GM12878 (cell line): ENCODE data around the gene CFAP54. TPM values are rescaled to one million over a fixed set of nuclear protein-coding genes. Genes with fewer than 3 reads are reported as not detected.

ENCODE experiments used
- ATAC-seq: fragments of 200-7000 bp; cut with Tn5 transposase; 3 replicates; pipeline ENCODE4 v1.9.1; 2020; ENCODE audit warnings: mild to moderate bottlenecking, moderate library complexity
- BruUV-seq: library from RNA; stranded (reverse); fragments of 400-500 nt; replicated peaks from 2 replicates; lab custom pipeline; 2021; lab: Mats Ljungman, UMichigan
- CTCF ChIA-PET: fragments of 300-600 bp; sonication (Branson Sonifier 250); formaldehyde crosslinking; extraction: SDS; loops from one replicate; lab custom pipeline; 2021; ENCODE audit warnings: inconsistent platforms; lab: Yijun Ruan, JAX
- POLR2A ChIA-PET: fragments of 350-600 bp; formaldehyde crosslinking; extraction: SDS; loops from one replicate; lab custom pipeline; 2021; ENCODE audit warnings: inconsistent platforms; lab: Charles Lee
- RAD21 ChIA-PET: fragments of 300-600 bp; sonication (Branson Sonifier 250); formaldehyde crosslinking; loops from one replicate; lab custom pipeline; 2023; ENCODE audit warnings: antibody characterized with exemption; ENCODE audit not compliant: unreplicated experiment; lab: Charles Lee
- SMC1A ChIA-PET: fragments of 300-600 bp; sonication (Branson Sonifier 250); formaldehyde crosslinking; loops from one replicate; lab custom pipeline; 2023; ENCODE audit not compliant: unreplicated experiment, uncharacterized antibody; lab: Charles Lee
- DNase-seq: peaks from one replicate; pipeline ENCODE4 v3.0.0-alpha.2; 2011; ENCODE audit warnings: low read depth, low spot score
- FAIRE-seq: peaks from 3 replicates; lab custom pipeline; 2011; peaks lifted over from hg19 to GRCh38; lab: Jason Lieb, UNC
- H2AFZ ChIP-seq: 2 replicates; pipeline ENCODE4 v1.6.0; 2011; ENCODE audit warnings: low read depth, low read length, control low read depth; ENCODE audit not compliant: control insufficient read depth
- H3K27ac ChIP-seq: 2 replicates; pipeline ENCODE4 v1.5.1; 2011; ENCODE audit warnings: control low read depth; ENCODE audit not compliant: control insufficient read depth, insufficient read depth
- H3K27me3 ChIP-seq, 2 experiments: replicated peaks in 1 of 2; 2 replicates each; pipeline versions ENCODE4 v1.6.0 to v1.6.1; 2011; ENCODE audit warnings: low read length in 1 of 2; ENCODE audit not compliant: control insufficient read depth in 2 of 2, insufficient read depth in 2 of 2
- H3K36me3 ChIP-seq, 2 experiments: 2 replicates each; pipeline ENCODE4 v1.5.1; 2011; ENCODE audit warnings: low read length in 1 of 2; ENCODE audit not compliant: control insufficient read depth in 2 of 2, insufficient read depth in 2 of 2
- H3K4me1 ChIP-seq: 2 replicates; pipeline ENCODE4 v1.6.1; 2011; ENCODE audit warnings: mild to moderate bottlenecking, low read length, moderate library complexity, mixed read lengths; ENCODE audit not compliant: control insufficient read depth, insufficient read depth
- H3K4me2 ChIP-seq: 2 replicates; pipeline ENCODE4 v1.6.0; 2011; ENCODE audit warnings: control low read depth; ENCODE audit not compliant: control insufficient read depth, insufficient read depth
- H3K4me3 ChIP-seq: fragments of 200-600 bp; sonication (generic); 2 replicates; pipeline ENCODE4 v1.5.1; 2016
- H3K79me2 ChIP-seq: 2 replicates; pipeline ENCODE4 v1.6.0; 2011; ENCODE audit warnings: low read length; ENCODE audit not compliant: control insufficient read depth, insufficient read depth
- H3K9ac ChIP-seq: 2 replicates; pipeline ENCODE4 v1.8.0; 2011; ENCODE audit warnings: low read length, control low read depth, mixed read lengths; ENCODE audit not compliant: control insufficient read depth, insufficient read depth
- H3K9me3 ChIP-seq: replicated peaks from 3 replicates; pipeline ENCODE4 v1.5.1; 2011; ENCODE audit warnings: mild to moderate bottlenecking, low read length; ENCODE audit not compliant: control insufficient read depth, insufficient read depth
- H4K20me1 ChIP-seq: 2 replicates; pipeline ENCODE4 v1.6.0; 2011; ENCODE audit not compliant: control insufficient read depth, insufficient read depth
- CBX3 ChIP-seq: fragments of 200-600 bp; sonication (generic); IDR thresholded peaks from 2 replicates; pipeline ENCODE4 v1.6.1; 2016; ENCODE audit warnings: low read depth, borderline replicate concordance
- CHD2 ChIP-seq: IDR thresholded peaks from 2 replicates; pipeline ENCODE4 v1.6.1; 2011; ENCODE audit warnings: low read depth, low read length, improper control_type of control experiment, borderline replicate concordance
- EP300 ChIP-seq, 2 experiments: fragments of 150-350 bp in 1 of 2; IDR thresholded peaks; 2 replicates each; pipeline ENCODE4 v1.6.1; 2011 to 2012; ENCODE audit warnings: low read depth in 2 of 2, low read length in 2 of 2, borderline replicate concordance in 1 of 2, improper control_type of control experiment in 1 of 2, inconsistent platforms in 1 of 2; ENCODE audit not compliant: control insufficient read depth in 1 of 2
- ETV6 ChIP-seq, 2 experiments: fragments of 450-650 bp in 1 of 2; IDR thresholded peaks in 1 of 2; conservative IDR thresholded peaks in 1 of 2; 2 replicates each; pipeline ENCODE4 v1.6.1; 2014; ENCODE audit warnings: antibody characterized with exemption in 1 of 2, borderline replicate concordance in 1 of 2, low read depth in 1 of 2, mild to moderate bottlenecking in 1 of 2, moderate library complexity in 1 of 2
- JUNB ChIP-seq: IDR thresholded peaks from 2 replicates; pipeline ENCODE4 v1.6.1; 2016; ENCODE audit warnings: antibody characterized with exemption, mild to moderate bottlenecking
- MAX ChIP-seq: IDR thresholded peaks from 2 replicates; pipeline ENCODE4 v1.6.1; 2012; ENCODE audit warnings: low read depth, low read length, improper control_type of control experiment
- MYC ChIP-seq: IDR thresholded peaks from 2 replicates; pipeline ENCODE4 v1.6.1; 2011; ENCODE audit warnings: mild to moderate bottlenecking, low read length, moderate library complexity, inconsistent platforms; ENCODE audit not compliant: insufficient read depth, insufficient replicate concordance, insufficient read length, severe bottlenecking
- PAX5 ChIP-seq: IDR thresholded peaks from 2 replicates; pipeline ENCODE4 v1.6.1; 2011; ENCODE audit warnings: low read depth, low read length, borderline replicate concordance
- PML ChIP-seq: IDR thresholded peaks from 2 replicates; pipeline ENCODE4 v1.6.1; 2012; ENCODE audit warnings: low read length, inconsistent platforms
- RAD21 ChIP-seq: IDR thresholded peaks from 2 replicates; pipeline ENCODE4 v1.6.1; 2011; ENCODE audit warnings: mild to moderate bottlenecking, low read depth, low read length, moderate library complexity; ENCODE audit not compliant: insufficient read depth
- RAD51 ChIP-seq: fragments of 450-650 bp; IDR thresholded peaks from 2 replicates; pipeline ENCODE4 v1.6.1; 2016; ENCODE audit warnings: moderate library complexity, mild to moderate bottlenecking, inconsistent platforms
- SUPT20H ChIP-seq: IDR thresholded peaks from 2 replicates; pipeline ENCODE4 v1.6.1; 2011; ENCODE audit warnings: low read depth, mild to moderate bottlenecking, low read length, moderate library complexity, borderline replicate concordance; ENCODE audit not compliant: control insufficient read depth
- USF1 ChIP-seq: IDR thresholded peaks from 2 replicates; pipeline ENCODE4 v1.6.1; 2011; ENCODE audit warnings: borderline replicate concordance, low read depth, mild to moderate bottlenecking, moderate library complexity, mixed read lengths, low read length; ENCODE audit not compliant: insufficient read depth; ENCODE audit errors: extremely low read length
- ZNF622 ChIP-seq: fragments of 450-650 bp; IDR thresholded peaks from 2 replicates; pipeline ENCODE4 v1.6.1; 2017; ENCODE audit warnings: mild to moderate bottlenecking, inconsistent platforms
- WGBS: methylation state at CpG from one replicate; pipeline ENCODE4 v1.1.6; 2016; ENCODE audit warnings: low lambda C conversion rate; ENCODE audit not compliant: insufficient replicate concordance, insufficient coverage; ENCODE audit errors: missing lambda C conversion rate; 5-methylcytosine and 5-hydroxymethylcytosine counted together
- in situ Hi-C: fragments of 300-500 bp; cut with MboI; formaldehyde crosslinking; loops from 9 replicates; pipeline ENCODE4 v1.14.3; 2018; ENCODE audit warnings: mixed read lengths
- intact Hi-C: fragments of 100-400 bp; cut with micrococcal nuclease; formaldehyde crosslinking; loops from one replicate; pipeline ENCODE4 v1.14.2; 2022; ENCODE audit not compliant: unreplicated experiment
- polyA plus RNA-seq, 11 experiments: library from polyadenylated mRNA; depleted of rRNA in 4 of 11; unstranded in 6 of 11; stranded (reverse) in 5 of 11; fragments of >200 nt; fragmentation: Nextera tagmentation in 4 of 11; fragmentation: Illumina TruSeq in 1 of 11; extraction: Ambion mirVana in 4 of 11; extraction: Trizol in 1 of 11; gene quantifications; 1 replicate in 1 of 11; 2 replicates in 10 of 11; pipeline versions ENCODE4 v1.2.1 to v1.2.3, GENCODE V29; 2011 to 2016; ENCODE audit warnings: inconsistent platforms in 2 of 11, missing spikeins in 2 of 11, low read depth in 1 of 11
- total RNA-seq, 4 experiments: library from RNA; depleted of rRNA in 3 of 4; stranded (reverse); fragments of >200 nt in 3 of 4; fragmentation: Illumina TruSeq in 1 of 4; extraction: Trizol in 1 of 4; gene quantifications; 2 replicates each; pipeline versions ENCODE4 v1.2.1 to v1.2.3, GENCODE V29; 2013 to 2021
- TF ChIP-seq, protein P1 (sequence below): fragments of 450-650 bp; IDR thresholded peaks from 2 replicates; pipeline ENCODE4 v1.6.1; 2014; ENCODE audit warnings: mild to moderate bottlenecking
- TF ChIP-seq, protein P2 (sequence below): fragments of 450-650 bp; IDR thresholded peaks from 2 replicates; pipeline ENCODE4 v1.6.1; 2016; ENCODE audit warnings: mild to moderate bottlenecking

CFAP54 gene
- total and polyA plus RNA-seq, 10 of the 15 experiments (the other 5 are each of a cell fraction or from before 2014, with no cell fraction given), result 0.19 to 1.5 (median 0.56) TPM

DNA sequence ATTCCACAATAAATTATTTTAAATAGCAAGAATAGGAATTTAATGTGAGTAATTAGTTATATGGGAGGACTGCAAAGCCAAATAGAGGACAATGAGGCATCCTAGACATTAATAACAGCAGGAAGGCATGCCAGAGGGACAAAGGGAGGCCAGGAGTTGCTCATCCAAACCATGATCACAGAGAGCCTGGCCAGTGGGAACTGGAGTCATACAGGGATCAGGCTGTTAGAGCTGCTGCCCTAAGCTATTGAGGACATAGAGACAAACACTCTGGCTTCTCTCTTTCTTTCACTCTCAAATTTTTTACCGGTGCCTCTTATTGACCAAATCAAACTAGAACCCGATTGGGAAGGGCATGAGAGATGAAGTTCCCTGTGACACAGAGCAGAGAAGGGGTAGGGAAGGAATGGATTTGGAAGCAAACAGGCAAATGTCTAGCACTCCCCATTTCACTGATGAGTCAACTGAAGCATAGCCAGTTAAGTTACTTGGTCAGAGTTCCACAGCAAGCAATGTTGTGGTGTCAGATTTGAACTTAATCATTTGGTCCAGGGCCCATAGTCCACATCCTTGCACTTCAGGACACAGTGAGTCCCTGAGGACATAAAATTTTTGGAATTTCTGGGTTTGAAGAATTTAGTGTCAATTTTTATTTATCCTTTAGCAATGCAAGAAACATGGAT lies 17.9 kb upstream of the CFAP54 start:
- ATAC-seq (no peak), FAIRE-seq (no peak), DNase-seq (no peak)
- no peak overlapping the region for H3K27ac ChIP-seq
- no TSS peak for BruUV-seq
- ChIA-PET SMC1A (no interaction called here), CTCF (interaction anchor here (0.7 to 1.5 kb wide), 3 partner anchors 10 to 102 kb away, joined by 3 read pairs; no protein-coding TSS in a partner anchor), POLR2A (no interaction called here), RAD21 (no interaction called here)
- no peak overlapping the region for H3K4me3 ChIP-seq
- no peak overlapping the region for H2AFZ ChIP-seq
- no peaks in the 10 kb centered on the region for H3K27me3 ChIP-seq
- no peaks in the 10 kb centered on the region for H4K20me1 ChIP-seq
- WGBS, result 87% methylated on average over 2 of the region's 2 CpGs
- H3K79me2 ChIP-seq, result no peaks in the 10 kb centered on the region
- in situ Hi-C loops, result no loop called here
- H3K36me3 ChIP-seq, result no peaks in the 10 kb centered on the region
- TF ChIP-seq JUNB (no peak), PML (no peak), RAD21 (no peak), EP300 (IDR thresholded peaks at IDR 0.05; ENCODE audit: borderline replicate concordance in 1 of 2, control insufficient read depth in 1 of 2, low read depth in 2 of 2, low read length in 2 of 2) (no peak), CHD2 (no peak), ETV6 (conservative IDR thresholded peaks at IDR 0.05 in 1 of 2, IDR thresholded peaks at IDR 0.05 in 1 of 2; ENCODE audit: borderline replicate concordance in 1 of 2, low read depth in 1 of 2) (no peak), SUPT20H (no peak), MAX (no peak), ZNF622 (no peak), MYC (no peak), USF1 (no peak), CBX3 (no peak), RAD51 (no peak), PAX5 (no peak)
- TF ChIP-seq, protein P1, sequence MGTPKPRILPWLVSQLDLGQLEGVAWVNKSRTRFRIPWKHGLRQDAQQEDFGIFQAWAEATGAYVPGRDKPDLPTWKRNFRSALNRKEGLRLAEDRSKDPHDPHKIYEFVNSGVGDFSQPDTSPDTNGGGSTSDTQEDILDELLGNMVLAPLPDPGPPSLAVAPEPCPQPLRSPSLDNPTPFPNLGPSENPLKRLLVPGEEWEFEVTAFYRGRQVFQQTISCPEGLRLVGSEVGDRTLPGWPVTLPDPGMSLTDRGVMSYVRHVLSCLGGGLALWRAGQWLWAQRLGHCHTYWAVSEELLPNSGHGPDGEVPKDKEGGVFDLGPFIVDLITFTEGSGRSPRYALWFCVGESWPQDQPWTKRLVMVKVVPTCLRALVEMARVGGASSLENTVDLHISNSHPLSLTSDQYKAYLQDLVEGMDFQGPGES, result no peak
- TF ChIP-seq, protein P2, sequence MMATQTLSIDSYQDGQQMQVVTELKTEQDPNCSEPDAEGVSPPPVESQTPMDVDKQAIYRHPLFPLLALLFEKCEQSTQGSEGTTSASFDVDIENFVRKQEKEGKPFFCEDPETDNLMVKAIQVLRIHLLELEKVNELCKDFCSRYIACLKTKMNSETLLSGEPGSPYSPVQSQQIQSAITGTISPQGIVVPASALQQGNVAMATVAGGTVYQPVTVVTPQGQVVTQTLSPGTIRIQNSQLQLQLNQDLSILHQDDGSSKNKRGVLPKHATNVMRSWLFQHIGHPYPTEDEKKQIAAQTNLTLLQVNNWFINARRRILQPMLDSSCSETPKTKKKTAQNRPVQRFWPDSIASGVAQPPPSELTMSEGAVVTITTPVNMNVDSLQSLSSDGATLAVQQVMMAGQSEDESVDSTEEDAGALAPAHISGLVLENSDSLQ, result no peak
- H3K9ac ChIP-seq, result no peak overlapping the region
- intact Hi-C loops, result no loop called here
- no peak overlapping the region for H3K4me2 ChIP-seq
- no peaks in the 10 kb centered on the region for H3K4me1 ChIP-seq
- H3K9me3 ChIP-seq, result no peaks in the 10 kb centered on the region; the same call in 2 of the 3 replicates
